ENCODE data around the gene ISCA2.

The ISCA2 gene

DNA sequence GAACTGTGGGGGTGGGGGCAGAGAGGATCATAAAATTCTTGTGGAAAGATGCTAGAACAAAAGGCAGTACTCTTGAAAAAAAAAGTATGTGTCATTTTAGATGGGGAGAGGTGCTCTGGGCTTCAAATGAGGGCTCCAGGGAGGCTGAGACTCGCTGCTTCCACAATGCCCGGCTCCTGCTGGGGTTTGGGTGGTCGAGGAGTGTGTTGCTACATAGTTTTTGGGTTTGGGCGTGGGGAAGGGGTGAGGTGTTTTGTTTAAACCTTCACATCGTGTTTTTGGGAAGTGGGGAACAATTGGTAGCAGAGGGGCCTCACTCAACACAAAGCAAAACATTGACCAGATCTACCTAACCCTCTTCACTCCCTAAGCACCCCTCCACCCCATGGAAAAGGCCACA, 8.1 kb downstream of the ISCA2 start:
- H3K4me3 ChIP-seq (replicated peaks; ENCODE audit: low read depth, low read length): no peak overlapping the region
- TF ChIP-seq, protein P1, sequence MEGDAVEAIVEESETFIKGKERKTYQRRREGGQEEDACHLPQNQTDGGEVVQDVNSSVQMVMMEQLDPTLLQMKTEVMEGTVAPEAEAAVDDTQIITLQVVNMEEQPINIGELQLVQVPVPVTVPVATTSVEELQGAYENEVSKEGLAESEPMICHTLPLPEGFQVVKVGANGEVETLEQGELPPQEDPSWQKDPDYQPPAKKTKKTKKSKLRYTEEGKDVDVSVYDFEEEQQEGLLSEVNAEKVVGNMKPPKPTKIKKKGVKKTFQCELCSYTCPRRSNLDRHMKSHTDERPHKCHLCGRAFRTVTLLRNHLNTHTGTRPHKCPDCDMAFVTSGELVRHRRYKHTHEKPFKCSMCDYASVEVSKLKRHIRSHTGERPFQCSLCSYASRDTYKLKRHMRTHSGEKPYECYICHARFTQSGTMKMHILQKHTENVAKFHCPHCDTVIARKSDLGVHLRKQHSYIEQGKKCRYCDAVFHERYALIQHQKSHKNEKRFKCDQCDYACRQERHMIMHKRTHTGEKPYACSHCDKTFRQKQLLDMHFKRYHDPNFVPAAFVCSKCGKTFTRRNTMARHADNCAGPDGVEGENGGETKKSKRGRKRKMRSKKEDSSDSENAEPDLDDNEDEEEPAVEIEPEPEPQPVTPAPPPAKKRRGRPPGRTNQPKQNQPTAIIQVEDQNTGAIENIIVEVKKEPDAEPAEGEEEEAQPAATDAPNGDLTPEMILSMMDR (IDR thresholded peaks at IDR 0.05; ENCODE audit: insufficient read depth, low read length, poor library complexity, severe bottlenecking): no peak
- no peaks in the 10 kb centered on the region; the same call in 1 of the 2 replicates for H3K27me3 ChIP-seq (replicated peaks; ENCODE audit: control insufficient read depth, insufficient read depth, low read length)
- no peaks in the 10 kb centered on the region for H3K36me3 ChIP-seq (ENCODE audit: control insufficient read depth, insufficient read depth, low read length)
- no peak for DNase-seq (ENCODE audit: extremely low read depth, insufficient read length)

DNA sequence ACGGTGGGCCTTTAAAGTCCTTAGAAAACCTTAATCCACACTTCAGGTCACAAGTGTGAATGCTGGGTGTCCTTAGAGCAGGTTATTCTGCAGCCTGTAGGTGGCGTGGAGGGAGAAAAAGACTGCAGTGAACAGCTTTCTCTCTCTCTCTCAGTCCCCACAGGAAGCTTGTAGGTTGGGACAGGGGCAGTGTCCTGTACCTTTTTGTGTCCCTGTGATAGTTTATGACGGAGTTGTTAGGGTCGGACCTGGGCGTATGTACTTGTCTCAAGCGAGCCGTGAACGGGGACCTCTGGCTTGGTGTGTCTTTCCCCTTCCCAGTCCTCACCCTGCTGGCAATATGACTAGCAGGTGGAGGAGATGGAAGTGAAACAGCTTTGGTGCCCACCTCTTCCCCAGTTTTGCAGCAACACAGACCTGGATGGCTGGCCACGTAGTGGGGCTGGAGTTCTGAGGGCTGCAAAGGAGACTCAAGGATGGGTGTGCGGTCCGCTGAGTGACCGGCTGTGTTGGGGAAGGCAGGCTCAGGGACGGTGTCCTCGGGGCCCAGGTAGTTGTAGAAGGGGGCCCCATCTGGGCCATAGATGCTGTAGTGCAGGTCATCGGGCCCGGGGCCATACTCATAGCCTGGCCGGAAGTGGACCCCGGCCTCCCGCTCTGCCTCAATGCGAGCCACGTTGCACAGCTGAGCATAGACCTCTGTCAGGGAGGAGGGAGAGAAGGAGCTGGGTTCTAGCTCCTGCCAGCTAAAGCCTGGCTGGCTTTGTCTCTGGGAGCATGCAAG, 8.9 kb downstream of the ISCA2 start:
- Histone ChIP-seq H3K36me3 (ENCODE audit: control insufficient read depth, insufficient read depth, low read length) (no peaks in the 10 kb centered on the region), H3K27me3 (replicated peaks; ENCODE audit: control insufficient read depth, insufficient read depth, low read length) (no peaks in the 10 kb centered on the region; the same call in 1 of the 2 replicates), H3K4me3 (replicated peaks; ENCODE audit: low read depth, low read length) (no peak overlapping the region)
- no peak for DNase-seq (ENCODE audit: extremely low read depth, insufficient read length)
- TF ChIP-seq, protein P1 (IDR thresholded peaks at IDR 0.05; ENCODE audit: insufficient read depth, low read length, poor library complexity, severe bottlenecking): peak; percentile 85

DNA sequence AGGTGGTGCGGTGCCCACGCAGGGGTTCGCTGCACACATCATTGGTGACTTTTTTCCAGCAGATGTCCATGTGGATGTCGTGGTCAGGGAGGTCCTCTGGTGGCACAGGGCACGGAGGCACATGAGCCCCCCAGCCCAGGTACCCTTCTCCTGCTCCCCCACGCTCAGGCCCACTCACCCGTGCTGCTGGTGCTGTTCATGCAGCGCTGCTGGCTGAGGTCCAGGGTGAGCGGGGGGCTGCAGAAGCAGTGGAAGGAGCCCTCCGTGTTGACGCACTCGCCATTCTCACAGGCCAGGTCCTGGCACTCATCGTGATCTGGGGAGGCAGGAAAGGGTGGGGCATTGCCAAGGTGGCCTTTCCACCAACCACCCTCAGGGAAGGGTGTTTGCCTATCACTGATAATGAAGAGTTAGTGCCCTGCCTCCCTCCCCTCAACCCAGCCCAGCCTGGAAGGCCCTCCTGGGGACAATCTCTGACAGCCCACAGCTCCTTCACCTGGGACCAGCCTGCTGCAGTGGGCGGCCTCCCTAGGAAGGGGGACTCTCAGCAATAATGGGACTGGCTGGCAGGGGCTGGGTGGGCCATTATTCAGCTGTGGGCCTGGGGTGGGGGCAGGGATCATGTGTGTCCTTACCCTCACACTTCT, 9.8 kb downstream of the ISCA2 start:
- Histone ChIP-seq H3K4me3 (replicated peaks; ENCODE audit: low read depth, low read length) (no peak overlapping the region), H3K36me3 (ENCODE audit: control insufficient read depth, insufficient read depth, low read length) (no peaks in the 10 kb centered on the region), H3K27me3 (replicated peaks; ENCODE audit: control insufficient read depth, insufficient read depth, low read length) (no peaks in the 10 kb centered on the region; the same call in 1 of the 2 replicates)
- DNase-seq (ENCODE audit: extremely low read depth, insufficient read length): no peak
- TF ChIP-seq, protein P1 (IDR thresholded peaks at IDR 0.05; ENCODE audit: insufficient read depth, low read length, poor library complexity, severe bottlenecking): no peak

DNA sequence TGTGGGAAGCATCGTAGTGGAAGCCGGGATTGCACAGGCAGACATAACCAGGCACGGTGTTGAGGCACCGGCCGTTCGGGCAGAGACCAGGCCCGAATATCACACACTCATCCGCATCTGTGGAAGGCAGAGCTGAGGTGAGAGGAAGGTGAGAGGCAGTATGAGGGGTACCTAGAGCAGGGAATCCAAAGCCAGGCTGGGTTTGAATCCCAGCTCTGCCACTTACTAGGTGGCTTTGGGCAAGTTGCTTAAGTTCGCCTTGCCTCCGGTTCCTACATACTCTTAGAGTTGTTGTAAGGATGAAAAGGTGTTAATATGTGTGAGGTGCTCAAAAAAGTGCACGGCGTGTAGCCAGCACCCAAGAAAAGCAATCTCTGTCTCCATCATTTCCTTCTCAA, 10.4 kb downstream of the ISCA2 start:
- no peak overlapping the region for H3K4me3 ChIP-seq (replicated peaks; ENCODE audit: low read depth, low read length)
- no peaks in the 10 kb centered on the region for H3K36me3 ChIP-seq (ENCODE audit: control insufficient read depth, insufficient read depth, low read length)
- no peaks in the 10 kb centered on the region; the same call in 1 of the 2 replicates for H3K27me3 ChIP-seq (replicated peaks; ENCODE audit: control insufficient read depth, insufficient read depth, low read length)
- TF ChIP-seq, protein P1 (IDR thresholded peaks at IDR 0.05; ENCODE audit: insufficient read depth, low read length, poor library complexity, severe bottlenecking): no peak
- no peak for DNase-seq (ENCODE audit: extremely low read depth, insufficient read length)

DNA sequence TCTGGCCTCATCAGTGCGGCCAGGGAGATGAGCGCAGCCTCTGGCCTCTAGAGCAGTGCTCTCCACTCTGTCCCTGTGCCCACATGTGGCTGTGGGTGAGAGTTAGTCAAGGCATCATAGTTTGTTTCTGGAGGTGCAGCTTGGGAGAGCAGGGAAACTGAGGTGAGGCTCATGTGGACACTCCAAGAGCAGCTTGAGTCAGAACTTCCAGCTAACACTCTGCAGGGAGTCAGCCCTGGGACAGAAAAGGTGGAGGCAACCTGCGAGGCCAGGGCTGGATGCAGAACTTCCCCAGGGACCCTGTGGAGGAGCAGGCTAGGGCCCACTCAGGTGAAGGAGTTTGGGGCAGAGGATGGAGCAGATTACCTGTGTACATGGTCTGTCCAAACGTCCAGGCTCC, 10.8 kb downstream of the ISCA2 start:
- no peaks in the 10 kb centered on the region for H3K36me3 ChIP-seq (ENCODE audit: control insufficient read depth, insufficient read depth, low read length)
- H3K27me3 ChIP-seq (replicated peaks; ENCODE audit: control insufficient read depth, insufficient read depth, low read length): no peaks in the 10 kb centered on the region; the same call in 1 of the 2 replicates
- H3K4me3 ChIP-seq (replicated peaks; ENCODE audit: low read depth, low read length): no peak overlapping the region
- TF ChIP-seq, protein P1 (IDR thresholded peaks at IDR 0.05; ENCODE audit: insufficient read depth, low read length, poor library complexity, severe bottlenecking): no peak
- no peak for DNase-seq (ENCODE audit: extremely low read depth, insufficient read length)
